HG03432 (cell line): ENCODE measurements around the gene DNAJC10.
A peak's percentile ranks its signal among the peaks of the same experiment; 100 is the strongest.
"Not testable (repeated sequence)": the region's sequence is repeated elsewhere in the genome, so short reads cannot be mapped to it uniquely, and the experiment has no call there.

ENCODE experiments used
- ATAC-seq: cut with Tn5 transposase; IDR thresholded peaks from one replicate; pipeline ENCODE4 v1.9.1; 2021; ENCODE audit warnings: mild to moderate bottlenecking, moderate library complexity; ENCODE audit not compliant: unreplicated experiment

Gene DNAJC10

GRCh38 chr2:182715892-182716649 lies at the start of gene DNAJC10:
TSS of gene DNAJC10 (plus strand) at chr2:182716257. CDS start at chr2:182718087, 1,830 bp downstream.
- ATAC-seq = peak; percentile 91

GRCh38 chr2:182666674-182667314 lies 49.3 kb upstream of the DNAJC10 start:
- peak; percentile 89 for ATAC-seq

- peak; percentile 42 for ATAC-seq
Observed at GRCh38 chr2:182667315-182667695, 48.8 kb upstream of the DNAJC10 start.

GRCh38 chr2:182668671-182669070 lies 47.4 kb upstream of the DNAJC10 start:
- ATAC-seq = no peak

- ATAC-seq = no peak
Observed at GRCh38 chr2:182672466-182673165, 43.4 kb upstream of the DNAJC10 start.

GRCh38 chr2:182680837-182681236 lies 35.2 kb upstream of the DNAJC10 start:
- no peak for ATAC-seq

GRCh38 chr2:182682210-182682609 lies 33.8 kb upstream of the DNAJC10 start:
- no peak for ATAC-seq

GRCh38 chr2:182685559-182685958 lies 30.5 kb upstream of the DNAJC10 start:
- ATAC-seq = no peak

- ATAC-seq = not testable (repeated sequence)
Observed at GRCh38 chr2:182686763-182687162, 29.3 kb upstream of the DNAJC10 start.

- no peak for ATAC-seq
Observed at GRCh38 chr2:182694189-182694588, 21.9 kb upstream of the DNAJC10 start.

GRCh38 chr2:182695776-182696175 lies 20.3 kb upstream of the DNAJC10 start:
- ATAC-seq = no peak

- ATAC-seq = no peak
Observed at GRCh38 chr2:182698671-182699070, 17.4 kb upstream of the DNAJC10 start.

GRCh38 chr2:182705761-182706160 lies 10.3 kb upstream of the DNAJC10 start:
- no peak for ATAC-seq

GRCh38 chr2:182706751-182707150 lies 9.3 kb upstream of the DNAJC10 start:
- ATAC-seq = no peak

- ATAC-seq = no peak
Observed at GRCh38 chr2:182713601-182714000, 2.5 kb upstream of the DNAJC10 start.

GRCh38 chr2:182715121-182715891 lies 751 bp upstream of the DNAJC10 start:
- peak; percentile 3 for ATAC-seq

- ATAC-seq = no peak
Observed at GRCh38 chr2:182716650-182716979, 558 bp downstream of the DNAJC10 start.

GRCh38 chr2:182717416-182717815 lies 1.4 kb downstream of the DNAJC10 start:
- peak; percentile 27 for ATAC-seq

- no peak for ATAC-seq
Observed at GRCh38 chr2:182717816-182718215, 1.8 kb downstream of the DNAJC10 start.

GRCh38 chr2:182718459-182718858 lies 2.4 kb downstream of the DNAJC10 start:
- ATAC-seq = no peak

- not testable (repeated sequence) for ATAC-seq
Observed at GRCh38 chr2:182719116-182719515, 3.1 kb downstream of the DNAJC10 start.
